Ishikawa (cell line): ENCODE results near the gene STIM1.

Experiments used
- CEBPB ChIP-seq: IDR thresholded peaks from 2 replicates; pipeline ENCODE4 v1.6.1; 2012
- CREB1 ChIP-seq: IDR thresholded peaks from 2 replicates; pipeline ENCODE4 v1.6.1; 2012; ENCODE audit warnings: low read depth
- EGR1 ChIP-seq: IDR thresholded peaks from 2 replicates; pipeline ENCODE4 v1.6.1; 2012
- EP300 ChIP-seq: IDR thresholded peaks from 2 replicates; pipeline ENCODE4 v1.6.1; 2012; ENCODE audit warnings: borderline replicate concordance
- FOXM1 ChIP-seq: IDR thresholded peaks from 2 replicates; pipeline ENCODE4 v1.6.1; 2012; ENCODE audit warnings: low read depth, borderline replicate concordance
- MAX ChIP-seq: IDR thresholded peaks from 2 replicates; pipeline ENCODE4 v1.6.1; 2012
- NFIC ChIP-seq: IDR thresholded peaks from 2 replicates; pipeline ENCODE4 v1.6.1; 2012
- RAD21 ChIP-seq: IDR thresholded peaks from 2 replicates; pipeline ENCODE4 v1.6.1; 2012; ENCODE audit warnings: low read depth
- REST ChIP-seq: IDR thresholded peaks from 2 replicates; pipeline ENCODE4 v1.6.1; 2012; ENCODE audit warnings: low read depth, mild to moderate bottlenecking
- TAF1 ChIP-seq: IDR thresholded peaks from 2 replicates; pipeline ENCODE4 v1.6.1; 2012; ENCODE audit warnings: low read depth, mild to moderate bottlenecking
- TCF12 ChIP-seq: IDR thresholded peaks from 2 replicates; pipeline ENCODE4 v1.6.1; 2012; ENCODE audit warnings: low read depth
- TEAD4 ChIP-seq: IDR thresholded peaks from 2 replicates; pipeline ENCODE4 v1.6.1; 2012
- USF1 ChIP-seq: IDR thresholded peaks from 2 replicates; pipeline ENCODE4 v1.6.1; 2012
- YY1 ChIP-seq: IDR thresholded peaks from 2 replicates; pipeline ENCODE4 v1.6.1; 2012; ENCODE audit warnings: low read depth
- ZBTB7A ChIP-seq: IDR thresholded peaks from 2 replicates; pipeline ENCODE4 v1.6.1; 2012; ENCODE audit warnings: low read depth

STIM1 gene

GRCh38 chr11:3929649-3930048, 74.2 kb downstream of the STIM1 start:
- TF ChIP-seq TAF1, result no peak
- TF ChIP-seq EP300, result no peak
- no peak for TF ChIP-seq RAD21
- TF ChIP-seq CREB1, result no peak

GRCh38 chr11:3932698-3933097, 77.2 kb downstream of the STIM1 start:
- TF ChIP-seq TAF1 (no peak), MAX (no peak), FOXM1 (no peak), TCF12 (no peak), YY1 (no peak), CEBPB (no peak), NFIC (no peak), REST (no peak), TEAD4 (no peak), CREB1 (no peak), EP300 (no peak), RAD21 (no peak), ZBTB7A (no peak), USF1 (no peak), EGR1 (no peak)

- no peak for TF ChIP-seq EP300
- TF ChIP-seq CEBPB, result no peak
- TF ChIP-seq EGR1, result no peak
- no peak for TF ChIP-seq USF1
- no peak for TF ChIP-seq NFIC
- no peak for TF ChIP-seq YY1
- TF ChIP-seq REST, result no peak
- no peak for TF ChIP-seq RAD21
- TF ChIP-seq TCF12, result no peak
- TF ChIP-seq FOXM1, result no peak
- TF ChIP-seq ZBTB7A, result no peak
- TF ChIP-seq CREB1, result no peak
- TF ChIP-seq TAF1, result no peak
- no peak for TF ChIP-seq MAX
- no peak for TF ChIP-seq TEAD4
These were observed 77.7 kb downstream of the STIM1 start for GRCh38 chr11:3933165-3933628.

GRCh38 chr11:3934658-3935057, 79.2 kb downstream of the STIM1 start:
- TF ChIP-seq FOXM1 (no peak), MAX (no peak), CREB1 (no peak), USF1 (no peak), CEBPB (no peak), TEAD4 (no peak), RAD21 (no peak), TAF1 (no peak), EGR1 (no peak)

GRCh38 chr11:3936517-3936916, 81.1 kb downstream of the STIM1 start:
- TF ChIP-seq TEAD4 (no peak), USF1 (no peak), YY1 (no peak), REST (no peak)
